Karpas-422 (cell line): ENCODE data around the gene ARHGEF4. TPM values are rescaled to one million over a fixed set of nuclear protein-coding genes. Genes with fewer than 3 reads are reported as not detected.

Source experiments
- DNase-seq: peaks from one replicate; pipeline ENCODE4 v3.0.0-alpha.2; 2015
- H2AFZ ChIP-seq: fragments of 200-600 bp; sonication (generic); 2 replicates; pipeline ENCODE4 v1.6.1; 2014; ENCODE audit warnings: antibody characterized with exemption, low read length, mixed read lengths
- H3K27ac ChIP-seq: fragments of 200-600 bp; sonication (generic); 2 replicates; pipeline ENCODE4 v1.5.1; 2014; ENCODE audit warnings: mild to moderate bottlenecking, low read length, moderate library complexity
- H3K27me3 ChIP-seq: fragments of 200-600 bp; sonication (generic); 2 replicates; pipeline ENCODE4 v1.6.1; 2014; ENCODE audit warnings: low read length, mixed read lengths
- H3K36me3 ChIP-seq: fragments of 200-600 bp; sonication (generic); 2 replicates; pipeline ENCODE4 v1.6.1; 2014; ENCODE audit warnings: low read length, mixed read lengths; ENCODE audit not compliant: insufficient read depth
- H3K4me1 ChIP-seq: fragments of 200-600 bp; sonication (generic); 2 replicates; pipeline ENCODE4 v1.6.1; 2014; ENCODE audit warnings: mild to moderate bottlenecking, low read length, mixed read lengths
- H3K4me2 ChIP-seq: fragments of 200-600 bp; sonication (generic); 2 replicates; pipeline ENCODE4 v1.6.1; 2014; ENCODE audit warnings: low read length, low read depth, mild to moderate bottlenecking; ENCODE audit not compliant: poor library complexity, severe bottlenecking
- H3K4me3 ChIP-seq: fragments of 200-600 bp; sonication (generic); 2 replicates; pipeline ENCODE4 v1.5.1; 2014; ENCODE audit warnings: mild to moderate bottlenecking, antibody characterized with exemption, low read length, mixed read lengths
- H3K79me2 ChIP-seq: fragments of 200-600 bp; sonication (generic); 2 replicates; pipeline ENCODE4 v1.6.1; 2014; ENCODE audit warnings: mild to moderate bottlenecking, low read length, mixed read lengths
- H3K9ac ChIP-seq: fragments of 200-600 bp; sonication (generic); 2 replicates; pipeline ENCODE4 v1.6.0; 2014; ENCODE audit warnings: low read length
- H3K9me2 ChIP-seq: fragments of 200-600 bp; sonication (generic), shearing (Covaris generic); replicated peaks from 2 replicates; pipeline ENCODE4 v1.6.0; 2014; ENCODE audit warnings: mild to moderate bottlenecking, low read length, moderate library complexity; ENCODE audit not compliant: insufficient read depth
- H3K9me3 ChIP-seq: fragments of 300-700, 200-600 bp; sonication (generic); 2 replicates; pipeline ENCODE4 v1.6.1; 2014; ENCODE audit warnings: low read length, mixed read lengths
- H4K20me1 ChIP-seq: fragments of 200-600 bp; sonication (generic); 2 replicates; pipeline ENCODE4 v1.6.1; 2014; ENCODE audit warnings: mild to moderate bottlenecking, antibody characterized with exemption, low read length, low read depth; ENCODE audit not compliant: insufficient read depth
- total RNA-seq: library from RNA; depleted of rRNA; stranded (reverse); fragments of >200 nt; shearing (Covaris generic); gene quantifications from 2 replicates; pipeline ENCODE4 v1.2.3, GENCODE V29; 2014; ENCODE audit warnings: low replicate concordance

The ARHGEF4 gene
- total RNA-seq, 1 experiment from 2014 or later, result not detected

- Histone ChIP-seq H3K9ac (no peak overlapping the region), H3K27me3 (no peaks in the 10 kb centered on the region), H3K9me2 (no peaks in the 10 kb centered on the region), H3K4me2 (no peak overlapping the region), H3K4me3 (no peak overlapping the region), H3K4me1 (peaks cover 25% of the 10 kb centered on the region), H2AFZ (no peak overlapping the region), H3K36me3 (peaks cover 28% of the 10 kb centered on the region; the same call in 1 of the 2 replicates), H3K27ac (no peak overlapping the region), H3K9me3 (no peaks in the 10 kb centered on the region), H3K79me2 (peaks cover 23% of the 10 kb centered on the region), H4K20me1 (peaks cover 26% of the 10 kb centered on the region)
- DNase-seq, result no peak
These were observed 211.3 kb downstream of the ARHGEF4 start for GRCh38 chr2:131047920-131048560.

- no peaks in the 10 kb centered on the region for H3K9me2 ChIP-seq
- no peak overlapping the region for H3K9ac ChIP-seq
- H3K4me3 ChIP-seq, result no peak overlapping the region
- H3K36me3 ChIP-seq, result peaks cover 34% of the 10 kb centered on the region; the same call in 1 of the 2 replicates
- H3K27ac ChIP-seq, result no peak overlapping the region
- H3K4me1 ChIP-seq, result peaks cover 25% of the 10 kb centered on the region
- no peak for DNase-seq
- no peak overlapping the region for H3K4me2 ChIP-seq
- peaks cover 32% of the 10 kb centered on the region for H4K20me1 ChIP-seq
- H2AFZ ChIP-seq, result no peak overlapping the region
- H3K27me3 ChIP-seq, result no peaks in the 10 kb centered on the region
- H3K9me3 ChIP-seq, result no peaks in the 10 kb centered on the region
- H3K79me2 ChIP-seq, result peaks cover 29% of the 10 kb centered on the region
These were observed 211.9 kb downstream of the ARHGEF4 start for GRCh38 chr2:131048641-131049040.

- no peak overlapping the region for H3K9ac ChIP-seq
- no peaks in the 10 kb centered on the region for H3K9me2 ChIP-seq
- H3K4me3 ChIP-seq, result no peak overlapping the region
- no peaks in the 10 kb centered on the region for H3K27me3 ChIP-seq
- H2AFZ ChIP-seq, result no peak overlapping the region
- DNase-seq, result no peak
- peaks cover 35% of the 10 kb centered on the region; the same call in 1 of the 2 replicates for H3K36me3 ChIP-seq
- peaks cover 30% of the 10 kb centered on the region for H3K79me2 ChIP-seq
- no peak overlapping the region for H3K4me2 ChIP-seq
- peaks cover 25% of the 10 kb centered on the region for H3K4me1 ChIP-seq
- H3K27ac ChIP-seq, result no peak overlapping the region
- peaks cover 32% of the 10 kb centered on the region for H4K20me1 ChIP-seq
- H3K9me3 ChIP-seq, result no peaks in the 10 kb centered on the region
These were observed 212.5 kb downstream of the ARHGEF4 start for GRCh38 chr2:131049150-131049718.

GRCh38 chr2:131050896-131051295 lies 214.2 kb downstream of the ARHGEF4 start:
- no peaks in the 10 kb centered on the region for H3K27me3 ChIP-seq
- no peak overlapping the region for H3K4me2 ChIP-seq
- H3K9ac ChIP-seq, result no peak overlapping the region
- H4K20me1 ChIP-seq, result peaks cover 41% of the 10 kb centered on the region
- H2AFZ ChIP-seq, result no peak overlapping the region
- no peak overlapping the region for H3K27ac ChIP-seq
- no peak for DNase-seq
- peaks cover 36% of the 10 kb centered on the region; the same call in 1 of the 2 replicates for H3K36me3 ChIP-seq
- H3K4me3 ChIP-seq, result no peak overlapping the region
- H3K9me2 ChIP-seq, result no peaks in the 10 kb centered on the region
- no peaks in the 10 kb centered on the region for H3K9me3 ChIP-seq
- H3K79me2 ChIP-seq, result peaks cover 47% of the 10 kb centered on the region
- peaks cover 25% of the 10 kb centered on the region for H3K4me1 ChIP-seq

GRCh38 chr2:131052741-131053263 lies 216.1 kb downstream of the ARHGEF4 start:
- H3K36me3 ChIP-seq, result peaks cover 42% of the 10 kb centered on the region; the same call in 1 of the 2 replicates
- peaks cover 25% of the 10 kb centered on the region for H3K4me1 ChIP-seq
- no peak overlapping the region for H3K4me3 ChIP-seq
- no peaks in the 10 kb centered on the region for H3K9me3 ChIP-seq
- H3K79me2 ChIP-seq, result peaks cover 65% of the 10 kb centered on the region
- H3K27me3 ChIP-seq, result no peaks in the 10 kb centered on the region
- no peak overlapping the region for H3K27ac ChIP-seq
- no peak overlapping the region for H2AFZ ChIP-seq
- peaks cover 53% of the 10 kb centered on the region for H4K20me1 ChIP-seq
- no peak overlapping the region for H3K9ac ChIP-seq
- H3K4me2 ChIP-seq, result no peak overlapping the region
- no peak for DNase-seq
- H3K9me2 ChIP-seq, result no peaks in the 10 kb centered on the region

- Histone ChIP-seq H3K36me3 (peaks cover 41% of the 10 kb centered on the region; the same call in 1 of the 2 replicates), H3K4me3 (no peak overlapping the region), H2AFZ (no peak overlapping the region), H3K9me3 (no peaks in the 10 kb centered on the region), H3K9me2 (no peaks in the 10 kb centered on the region), H3K4me1 (peaks cover 33% of the 10 kb centered on the region), H3K79me2 (peaks cover 76% of the 10 kb centered on the region), H3K27me3 (no peaks in the 10 kb centered on the region), H3K9ac (no peak overlapping the region), H3K27ac (no peak overlapping the region), H3K4me2 (no peak overlapping the region), H4K20me1 (peaks cover 52% of the 10 kb centered on the region)
- no peak for DNase-seq
These were observed 217.8 kb downstream of the ARHGEF4 start for GRCh38 chr2:131054488-131054887.

GRCh38 chr2:131055169-131056065 lies 218.7 kb downstream of the ARHGEF4 start:
- H3K4me3 ChIP-seq, result no peak overlapping the region
- no peaks in the 10 kb centered on the region for H3K9me2 ChIP-seq
- H3K9me3 ChIP-seq, result no peaks in the 10 kb centered on the region
- no peaks in the 10 kb centered on the region for H3K27me3 ChIP-seq
- no peak overlapping the region for H3K4me2 ChIP-seq
- no peak for DNase-seq
- no peak overlapping the region for H3K9ac ChIP-seq
- no peak overlapping the region for H3K27ac ChIP-seq
- peaks cover 80% of the 10 kb centered on the region for H3K79me2 ChIP-seq
- H3K4me1 ChIP-seq, result peaks cover 24% of the 10 kb centered on the region
- no peak overlapping the region for H2AFZ ChIP-seq
- H3K36me3 ChIP-seq, result peaks cover 39% of the 10 kb centered on the region; the same call in 1 of the 2 replicates
- peaks cover 53% of the 10 kb centered on the region for H4K20me1 ChIP-seq
